ENCODE results near the gene ERC2.

- TF ChIP-seq CTCF (conservative IDR thresholded peaks at IDR 0.05 in 1 of 2, IDR thresholded peaks at IDR 0.05 in 1 of 2; ENCODE audit: low read depth in 1 of 2, low read length in 2 of 2) (no peak), EZH2 (IDR thresholded peaks at IDR 0.05; ENCODE audit: low read length, missing control alignments) (no peak)
Observed at GRCh38 chr3:56187051-56187450, 281.2 kb downstream of the ERC2 start.

Measured in fibroblast of lung (primary cell).